Sigmoid colon (tissue), 7 donors: ENCODE results near the gene CDK14. TPM values are rescaled to one million over a fixed set of nuclear protein-coding genes. Genes with fewer than 3 reads are reported as not detected.

Experiments
- DNase-seq: peaks from one replicate; pipeline ENCODE4 v3.0.0-alpha.2; 2019
- H3K27ac ChIP-seq, 4 donors: fragments of 200-600 bp; sonication (generic); one replicate each; pipeline ENCODE4 v1.5.1; 2016 to 2019; ENCODE audit warnings: mild to moderate bottlenecking in 1 of 4
- H3K27me3 ChIP-seq, 3 donors: fragments of 200-600 bp; sonication (generic); one replicate each; pipeline ENCODE4 v1.5.1; 2019; ENCODE audit warnings: mild to moderate bottlenecking in 1 of 3
- H3K36me3 ChIP-seq, 4 donors: fragments of 200-600 bp; sonication (generic); one replicate each; pipeline ENCODE4 v1.5.1; 2016 to 2019
- H3K4me1 ChIP-seq, 4 donors: fragments of 200-600 bp; sonication (generic); one replicate each; pipeline ENCODE4 v1.5.1; 2017 to 2019
- H3K4me3 ChIP-seq, 4 donors: fragments of 200-600 bp; sonication (generic); one replicate each; pipeline ENCODE4 v1.5.1; 2017 to 2019; ENCODE audit warnings: mild to moderate bottlenecking in 2 of 4, moderate library complexity in 1 of 4
- H3K9me3 ChIP-seq, 4 donors: fragments of 200-600 bp in 3 of 4; sonication (generic) in 3 of 4; one replicate each; pipeline versions ENCODE4 v1.5.1 to v1.6.1; 2013 to 2019
- CTCF ChIP-seq, 4 experiments: fragments of 450-650 bp in 3 of 4; fragments of 200-600 bp in 1 of 4; IDR thresholded peaks; one replicate each; pipeline ENCODE4 v1.5.1; 2016 to 2019; ENCODE audit warnings: antibody characterized with exemption in 4 of 4, mild to moderate bottlenecking in 3 of 4, moderate library complexity in 2 of 4
- EP300 ChIP-seq, 4 donors: sonication (generic); formaldehyde crosslinking; IDR thresholded peaks; one replicate each; pipeline ENCODE4 v1.6.1; 2017; ENCODE audit warnings: antibody characterized with exemption in 4 of 4
- POLR2A ChIP-seq, 2 donors: fragments of 450-650 bp; IDR thresholded peaks; one replicate each; pipeline ENCODE4 v1.6.1; 2016; ENCODE audit warnings: antibody characterized with exemption in 2 of 2, mild to moderate bottlenecking in 2 of 2, moderate library complexity in 2 of 2
- POLR2AphosphoS5 ChIP-seq, 4 donors: sonication (generic); formaldehyde crosslinking; IDR thresholded peaks; one replicate each; pipeline ENCODE4 v1.6.1; 2017; ENCODE audit warnings: antibody characterized with exemption in 4 of 4
- WGBS, 2 donors: extraction: QIAGEN DNeasy Blood & Tissue Kit; methylation state at CpG; one replicate each; pipeline ENCODE4 v1.1.7; 2013; 5-methylcytosine and 5-hydroxymethylcytosine counted together
- intact Hi-C: fragments of 100-400 bp; cut with DNase I; formaldehyde crosslinking; loops from one replicate; pipeline ENCODE4 v1.15.1; 2023
- polyA plus RNA-seq, 3 donors: library from polyadenylated mRNA; stranded (reverse); fragments of 200-250 nt; gene quantifications; one replicate each; pipeline ENCODE4 v1.2.3, GENCODE V29; 2013
- total RNA-seq, 4 donors: library from RNA; depleted of rRNA; stranded (reverse); fragments of >200 nt; gene quantifications; one replicate each; pipeline ENCODE4 v1.1.0, GENCODE V29; 2016
- donor health status: healthy with polysubstance abuse.
- donor health status: Bipolar disorder and iron deficiency.
- donor health status: healthy.

CDK14 gene
- total and polyA plus RNA-seq, 7 donors, result 0.92 to 19.3 (median 11.1) TPM

DNA sequence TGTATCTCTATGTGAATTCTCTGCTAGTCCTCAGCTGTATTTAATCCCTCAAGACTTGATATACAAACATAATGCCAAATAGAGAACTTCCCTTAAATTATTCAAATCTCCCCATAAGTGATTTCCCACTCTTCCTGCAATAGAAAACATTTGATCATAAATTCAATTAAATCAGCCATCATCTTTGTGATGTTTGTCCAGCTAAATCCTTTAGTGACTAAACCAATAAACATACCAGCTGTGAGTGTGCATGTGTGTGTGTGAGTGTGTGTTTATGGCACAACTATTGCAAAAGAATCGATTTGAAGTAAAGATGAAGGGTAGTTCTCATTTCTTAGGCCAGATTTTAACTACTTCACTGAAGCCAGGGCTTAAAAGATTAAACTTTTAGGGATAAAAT lies 492.6 kb downstream of the CDK14 start:
- intact Hi-C loops, result loop anchor here (2.0 to 5.0 kb wide), 2 partner anchors 694 to 794 kb away; partner anchors contain the start of gene MTERF1
- no peak overlapping the region for H3K27ac ChIP-seq
- H3K9me3 ChIP-seq, result no peaks in the 10 kb centered on the region
- no peaks in the 10 kb centered on the region for H3K36me3 ChIP-seq
- TF ChIP-seq POLR2A (IDR thresholded peaks at IDR 0.05) (no peak), CTCF (IDR thresholded peaks at IDR 0.05) (no peak), POLR2AphosphoS5 (IDR thresholded peaks at IDR 0.05) (no peak), EP300 (IDR thresholded peaks at IDR 0.05) (no peak)
- no peak for DNase-seq
- H3K27me3 ChIP-seq, result no peaks in the 10 kb centered on the region
- 13 to 62% methylated on average over 1 of the region's 1 CpG for WGBS, 2 donors
- H3K4me3 ChIP-seq, result no peak overlapping the region
- peaks cover 0 to 7% (median 1%) of the 10 kb centered on the region in 4 donors for H3K4me1 ChIP-seq

- intact Hi-C loops, result loop anchor here (2.0 to 5.0 kb wide), 2 partner anchors 693 to 793 kb away; partner anchors contain the start of gene MTERF1
- H3K27ac ChIP-seq, result no peak overlapping the region
- TF ChIP-seq POLR2A (IDR thresholded peaks at IDR 0.05), result no peak
- peak in 3 of 4 experiments; percentile 22 to 76 (median 50) for TF ChIP-seq CTCF (IDR thresholded peaks at IDR 0.05)
- no peaks in the 10 kb centered on the region for H3K4me1 ChIP-seq
- H3K4me3 ChIP-seq, result peak overlapping the region in 3 of 4 donors; percentile 22 to 30 (median 23)
- WGBS, 2 donors, result 1 to 4% methylated on average over 5 of the region's 5 CpGs
- H3K36me3 ChIP-seq, result no peaks in the 10 kb centered on the region
- no peaks in the 10 kb centered on the region for H3K27me3 ChIP-seq
- H3K9me3 ChIP-seq, result no peaks in the 10 kb centered on the region
- DNase-seq, result no peak
Measured at GRCh38 chr7:91089382-91089963, 493.4 kb downstream of the CDK14 start.

- TF ChIP-seq POLR2A (IDR thresholded peaks at IDR 0.05) (no peak), EP300 (IDR thresholded peaks at IDR 0.05) (no peak), CTCF (IDR thresholded peaks at IDR 0.05) (no peak), POLR2AphosphoS5 (IDR thresholded peaks at IDR 0.05) (no peak)
- DNase-seq, result no peak
- WGBS, 2 donors, result 92 to 94% methylated on average over 7 of the region's 7 CpGs
- Histone ChIP-seq H3K9me3 (no peaks in the 10 kb centered on the region), H3K36me3 (no peaks in the 10 kb centered on the region), H3K27me3 (no peaks in the 10 kb centered on the region), H3K4me3 (no peak overlapping the region), H3K4me1 (no peaks in the 10 kb centered on the region), H3K27ac (no peak overlapping the region)
- intact Hi-C loops, result no loop called here
Measured at GRCh38 chr7:91090684-91091083, 494.6 kb downstream of the CDK14 start.

DNA sequence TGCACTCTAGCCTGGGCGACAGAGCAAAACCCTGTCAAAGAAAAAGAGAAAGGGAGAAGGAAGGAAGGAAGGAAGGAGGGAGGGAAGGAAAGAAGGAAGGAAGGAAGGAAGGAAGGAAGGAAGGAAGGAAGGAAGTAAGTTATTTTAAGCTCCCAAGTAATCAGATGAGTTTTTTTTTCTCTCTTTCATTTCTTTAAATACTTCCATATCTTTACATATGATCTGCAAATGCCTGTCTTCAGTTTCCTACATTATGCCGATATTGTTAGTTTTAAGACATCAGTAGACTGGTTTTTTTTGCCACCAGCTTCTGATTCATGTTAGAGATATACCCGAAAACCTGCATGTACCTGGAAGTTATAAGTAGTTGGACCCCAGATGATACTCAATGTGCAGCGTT lies 495.5 kb downstream of the CDK14 start:
- TF ChIP-seq EP300 (IDR thresholded peaks at IDR 0.05), result no peak
- TF ChIP-seq POLR2AphosphoS5 (IDR thresholded peaks at IDR 0.05), result no peak
- Histone ChIP-seq H3K36me3 (no peaks in the 10 kb centered on the region), H3K9me3 (no peaks in the 10 kb centered on the region), H3K27ac (no peak overlapping the region), H3K4me3 (no peak overlapping the region), H3K4me1 (no peaks in the 10 kb centered on the region), H3K27me3 (no peaks in the 10 kb centered on the region)
- intact Hi-C loops, result no loop called here
- 80 to 89% methylated on average over 4 of the region's 4 CpGs for WGBS, 2 donors
- DNase-seq, result no peak

- TF ChIP-seq EP300 (IDR thresholded peaks at IDR 0.05) (no peak), CTCF (IDR thresholded peaks at IDR 0.05) (no peak), POLR2AphosphoS5 (IDR thresholded peaks at IDR 0.05) (no peak), POLR2A (IDR thresholded peaks at IDR 0.05) (no peak)
- Histone ChIP-seq H3K4me1 (no peaks in the 10 kb centered on the region), H3K4me3 (no peak overlapping the region), H3K36me3 (no peaks in the 10 kb centered on the region), H3K9me3 (no peaks in the 10 kb centered on the region), H3K27me3 (no peaks in the 10 kb centered on the region), H3K27ac (no peak overlapping the region)
- intact Hi-C loops, result no loop called here
- 95 to 97% methylated on average over 3 of the region's 3 CpGs for WGBS, 2 donors
- DNase-seq, result no peak
Measured at GRCh38 chr7:91093181-91093580, 497.1 kb downstream of the CDK14 start.
